ENCODE results near the gene OR10G7. TPM values are rescaled to one million over a fixed set of nuclear protein-coding genes. Genes with fewer than 3 reads are reported as not detected.

OR10G7 gene
- polyA plus RNA-seq, 1 donor from 2014 or later, result not detected

DNA sequence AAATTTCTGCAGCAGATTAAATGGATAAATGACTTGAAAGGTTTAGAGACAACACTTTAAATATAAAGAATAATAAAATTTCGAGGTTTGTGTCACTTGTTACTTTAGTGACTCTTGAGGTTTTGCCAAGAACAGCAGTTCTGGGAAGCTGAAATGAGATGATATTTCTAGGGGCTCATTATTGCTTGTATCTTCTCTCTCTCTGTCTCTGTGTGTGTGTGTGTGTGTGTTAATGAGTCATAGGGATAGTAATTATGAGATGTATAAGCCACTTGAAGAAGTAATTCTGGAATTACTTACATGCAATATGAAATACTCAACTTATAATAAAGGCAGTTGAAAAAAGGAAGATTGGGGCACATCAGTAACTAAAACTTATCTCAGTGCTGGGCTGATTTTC lies 9.6 kb upstream of the OR10G7 start:
- H4K20me1 ChIP-seq (ENCODE audit: insufficient read depth), result no peaks in the 10 kb centered on the region
- no peak overlapping the region for H3K27ac ChIP-seq (ENCODE audit: low read length)
- H3K27me3 ChIP-seq (ENCODE audit: insufficient read depth, low read depth, low read length), result no peaks in the 10 kb centered on the region
- H2AFZ ChIP-seq (ENCODE audit: low read depth, low read length), result no peak overlapping the region
- H3K36me3 ChIP-seq (ENCODE audit: insufficient read depth, low read length), result no peaks in the 10 kb centered on the region
- H3K9me3 ChIP-seq (ENCODE audit: low read length), result no peaks in the 10 kb centered on the region
- H3F3A ChIP-seq (ENCODE audit: insufficient read depth, low read length, poor library complexity, severe bottlenecking), result no peaks in the 10 kb centered on the region
- no peaks in the 10 kb centered on the region for H3K79me2 ChIP-seq (replicated peaks; ENCODE audit: insufficient read depth, low read length)
- no peak overlapping the region for H3K9ac ChIP-seq (ENCODE audit: low read length)
- no peaks in the 10 kb centered on the region for H3K9me2 ChIP-seq (ENCODE audit: insufficient read depth, low read length)
- no peak overlapping the region for H3K4me2 ChIP-seq (ENCODE audit: low read length)
- H3K4me3 ChIP-seq (ENCODE audit: low read length), result no peak overlapping the region
- TF ChIP-seq RAD21 (conservative IDR thresholded peaks at IDR 0.05), result no peak
- no peak for TF ChIP-seq EP300 (conservative IDR thresholded peaks at IDR 0.05; ENCODE audit: poor library complexity, severe bottlenecking)
- no peak for TF ChIP-seq SMC3 (conservative IDR thresholded peaks at IDR 0.05; ENCODE audit: poor library complexity)
- TF ChIP-seq, protein P1, sequence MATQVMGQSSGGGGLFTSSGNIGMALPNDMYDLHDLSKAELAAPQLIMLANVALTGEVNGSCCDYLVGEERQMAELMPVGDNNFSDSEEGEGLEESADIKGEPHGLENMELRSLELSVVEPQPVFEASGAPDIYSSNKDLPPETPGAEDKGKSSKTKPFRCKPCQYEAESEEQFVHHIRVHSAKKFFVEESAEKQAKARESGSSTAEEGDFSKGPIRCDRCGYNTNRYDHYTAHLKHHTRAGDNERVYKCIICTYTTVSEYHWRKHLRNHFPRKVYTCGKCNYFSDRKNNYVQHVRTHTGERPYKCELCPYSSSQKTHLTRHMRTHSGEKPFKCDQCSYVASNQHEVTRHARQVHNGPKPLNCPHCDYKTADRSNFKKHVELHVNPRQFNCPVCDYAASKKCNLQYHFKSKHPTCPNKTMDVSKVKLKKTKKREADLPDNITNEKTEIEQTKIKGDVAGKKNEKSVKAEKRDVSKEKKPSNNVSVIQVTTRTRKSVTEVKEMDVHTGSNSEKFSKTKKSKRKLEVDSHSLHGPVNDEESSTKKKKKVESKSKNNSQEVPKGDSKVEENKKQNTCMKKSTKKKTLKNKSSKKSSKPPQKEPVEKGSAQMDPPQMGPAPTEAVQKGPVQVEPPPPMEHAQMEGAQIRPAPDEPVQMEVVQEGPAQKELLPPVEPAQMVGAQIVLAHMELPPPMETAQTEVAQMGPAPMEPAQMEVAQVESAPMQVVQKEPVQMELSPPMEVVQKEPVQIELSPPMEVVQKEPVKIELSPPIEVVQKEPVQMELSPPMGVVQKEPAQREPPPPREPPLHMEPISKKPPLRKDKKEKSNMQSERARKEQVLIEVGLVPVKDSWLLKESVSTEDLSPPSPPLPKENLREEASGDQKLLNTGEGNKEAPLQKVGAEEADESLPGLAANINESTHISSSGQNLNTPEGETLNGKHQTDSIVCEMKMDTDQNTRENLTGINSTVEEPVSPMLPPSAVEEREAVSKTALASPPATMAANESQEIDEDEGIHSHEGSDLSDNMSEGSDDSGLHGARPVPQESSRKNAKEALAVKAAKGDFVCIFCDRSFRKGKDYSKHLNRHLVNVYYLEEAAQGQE (IDR thresholded peaks at IDR 0.05; ENCODE audit: borderline replicate concordance), result no peak
- no peak for TF ChIP-seq POLR2AphosphoS5 (IDR thresholded peaks at IDR 0.05)
- no peak for TF ChIP-seq EZH2 (IDR thresholded peaks at IDR 0.05; ENCODE audit: borderline replicate concordance, insufficient read depth, low read length, poor library complexity, severe bottlenecking)
- TF ChIP-seq, protein P2, sequence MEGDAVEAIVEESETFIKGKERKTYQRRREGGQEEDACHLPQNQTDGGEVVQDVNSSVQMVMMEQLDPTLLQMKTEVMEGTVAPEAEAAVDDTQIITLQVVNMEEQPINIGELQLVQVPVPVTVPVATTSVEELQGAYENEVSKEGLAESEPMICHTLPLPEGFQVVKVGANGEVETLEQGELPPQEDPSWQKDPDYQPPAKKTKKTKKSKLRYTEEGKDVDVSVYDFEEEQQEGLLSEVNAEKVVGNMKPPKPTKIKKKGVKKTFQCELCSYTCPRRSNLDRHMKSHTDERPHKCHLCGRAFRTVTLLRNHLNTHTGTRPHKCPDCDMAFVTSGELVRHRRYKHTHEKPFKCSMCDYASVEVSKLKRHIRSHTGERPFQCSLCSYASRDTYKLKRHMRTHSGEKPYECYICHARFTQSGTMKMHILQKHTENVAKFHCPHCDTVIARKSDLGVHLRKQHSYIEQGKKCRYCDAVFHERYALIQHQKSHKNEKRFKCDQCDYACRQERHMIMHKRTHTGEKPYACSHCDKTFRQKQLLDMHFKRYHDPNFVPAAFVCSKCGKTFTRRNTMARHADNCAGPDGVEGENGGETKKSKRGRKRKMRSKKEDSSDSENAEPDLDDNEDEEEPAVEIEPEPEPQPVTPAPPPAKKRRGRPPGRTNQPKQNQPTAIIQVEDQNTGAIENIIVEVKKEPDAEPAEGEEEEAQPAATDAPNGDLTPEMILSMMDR (IDR thresholded peaks at IDR 0.05; ENCODE audit: poor library complexity, severe bottlenecking), result no peak
- no peak for TF ChIP-seq MXI1 (conservative IDR thresholded peaks at IDR 0.05; ENCODE audit: poor library complexity, severe bottlenecking)
- TF ChIP-seq TAF1 (IDR thresholded peaks at IDR 0.05; ENCODE audit: low read depth), result no peak

DNA sequence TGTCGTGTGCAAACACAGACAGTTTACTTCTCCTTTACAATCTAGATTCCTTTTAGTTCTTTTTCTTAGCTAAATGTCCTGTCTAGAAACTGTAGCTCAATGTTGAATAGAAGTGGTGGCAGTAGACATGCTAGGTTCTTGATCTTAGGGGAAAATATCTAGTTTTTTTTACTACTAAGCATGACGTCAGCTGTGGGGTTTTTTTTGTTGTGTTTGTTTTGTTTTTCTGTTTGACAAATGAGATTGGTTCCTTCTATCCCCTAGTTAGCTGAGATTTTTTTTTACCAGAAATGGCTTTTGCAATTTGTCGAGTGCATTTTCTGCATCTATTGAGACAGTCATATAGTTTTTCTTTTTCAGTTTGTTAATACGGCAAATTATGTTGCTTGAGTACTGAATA lies 2.3 kb upstream of the OR10G7 start:
- H2AFZ ChIP-seq (ENCODE audit: low read depth, low read length), result no peak overlapping the region
- no peaks in the 10 kb centered on the region for H3K79me2 ChIP-seq (replicated peaks; ENCODE audit: insufficient read depth, low read length)
- no peaks in the 10 kb centered on the region for H3K36me3 ChIP-seq (ENCODE audit: insufficient read depth, low read length)
- no peak overlapping the region for H3K27ac ChIP-seq (ENCODE audit: low read length)
- no peaks in the 10 kb centered on the region for H3K9me3 ChIP-seq (ENCODE audit: low read length)
- H3K4me2 ChIP-seq (ENCODE audit: low read length), result no peak overlapping the region
- H4K20me1 ChIP-seq (ENCODE audit: insufficient read depth), result no peaks in the 10 kb centered on the region
- H3K9ac ChIP-seq (ENCODE audit: low read length), result no peak overlapping the region
- no peaks in the 10 kb centered on the region for H3F3A ChIP-seq (ENCODE audit: insufficient read depth, low read length, poor library complexity, severe bottlenecking)
- H3K27me3 ChIP-seq (ENCODE audit: insufficient read depth, low read depth, low read length), result no peaks in the 10 kb centered on the region
- no peak for TF ChIP-seq EP300 (conservative IDR thresholded peaks at IDR 0.05; ENCODE audit: poor library complexity, severe bottlenecking)
- TF ChIP-seq, protein P1 (IDR thresholded peaks at IDR 0.05; ENCODE audit: borderline replicate concordance), result no peak
- TF ChIP-seq MXI1 (conservative IDR thresholded peaks at IDR 0.05; ENCODE audit: poor library complexity, severe bottlenecking), result no peak
- TF ChIP-seq EZH2 (IDR thresholded peaks at IDR 0.05; ENCODE audit: borderline replicate concordance, insufficient read depth, low read length, poor library complexity, severe bottlenecking), result no peak
- TF ChIP-seq POLR2AphosphoS5 (IDR thresholded peaks at IDR 0.05), result no peak
- TF ChIP-seq, protein P2 (IDR thresholded peaks at IDR 0.05; ENCODE audit: poor library complexity, severe bottlenecking), result no peak
- no peak for TF ChIP-seq TAF1 (IDR thresholded peaks at IDR 0.05; ENCODE audit: low read depth)
- TF ChIP-seq SMC3 (conservative IDR thresholded peaks at IDR 0.05; ENCODE audit: poor library complexity), result no peak
- TF ChIP-seq RAD21 (conservative IDR thresholded peaks at IDR 0.05), result no peak
- H3K4me3 ChIP-seq (ENCODE audit: low read length), result no peak overlapping the region
- no peaks in the 10 kb centered on the region for H3K9me2 ChIP-seq (ENCODE audit: insufficient read depth, low read length)
